Mucosa of stomach (tissue), 1 donor: ENCODE measurements around the gene SCLT1.

Source experiments
- H3K27me3 ChIP-seq: one replicate; pipeline ENCODE4 v1.7.0; 2013; ENCODE audit warnings: mild to moderate bottlenecking, low read length; ENCODE audit not compliant: control insufficient read depth, insufficient read depth
- H3K36me3 ChIP-seq: one replicate; pipeline ENCODE4 v1.7.0; 2013; ENCODE audit warnings: low read length; ENCODE audit not compliant: control insufficient read depth, insufficient read depth
- H3K4me1 ChIP-seq: one replicate; pipeline ENCODE4 v1.7.0; 2013; ENCODE audit warnings: mild to moderate bottlenecking, low read length; ENCODE audit not compliant: control insufficient read depth, insufficient read depth
- H3K4me3 ChIP-seq: one replicate; pipeline ENCODE4 v1.7.0; 2013; ENCODE audit warnings: low read length
- H3K9ac ChIP-seq: one replicate; pipeline ENCODE4 v1.7.0; 2013; ENCODE audit warnings: mild to moderate bottlenecking, low read length, moderate library complexity
- H3K9me3 ChIP-seq: one replicate; pipeline ENCODE4 v1.7.0; 2013; ENCODE audit warnings: mild to moderate bottlenecking, low read length, moderate library complexity; ENCODE audit not compliant: control insufficient read depth
- donor health status: Pancreatic carcinoma.

Gene SCLT1

DNA sequence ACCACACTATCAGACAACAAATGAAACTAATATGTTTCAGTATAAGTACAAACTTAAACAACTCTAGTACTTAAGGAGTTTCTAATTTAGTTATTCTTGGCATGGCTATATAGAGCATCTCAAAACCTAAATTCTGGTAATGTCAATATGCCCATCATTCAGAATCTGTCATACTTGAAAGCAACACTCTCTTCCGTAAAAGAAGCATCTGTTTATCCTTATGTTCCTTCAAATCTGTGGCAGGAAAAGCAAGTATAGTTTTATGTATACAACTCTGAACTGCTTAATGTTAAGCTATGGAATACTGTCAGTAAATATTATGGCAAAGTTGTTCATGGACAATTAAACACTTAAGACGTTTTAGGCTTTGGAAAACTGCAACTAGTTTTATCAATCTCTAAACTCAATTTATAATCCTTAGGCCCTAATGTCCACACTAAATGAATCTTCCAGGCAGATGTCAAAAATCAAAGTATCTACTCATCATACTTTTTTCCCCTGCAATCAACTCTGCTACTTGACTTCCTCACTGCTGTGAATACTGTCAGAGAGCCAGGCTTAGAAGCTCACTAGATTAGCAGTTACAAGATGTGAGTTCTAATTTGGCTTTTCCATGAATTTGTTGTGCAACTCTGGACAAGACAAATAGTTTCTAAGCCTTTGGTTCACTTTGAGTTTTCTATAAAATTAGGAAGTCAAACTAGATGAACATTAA lies 109.4 kb downstream of the SCLT1 start:
- Histone ChIP-seq H3K9me3 (no peaks in the 10 kb centered on the region), H3K36me3 (no peaks in the 10 kb centered on the region), H3K4me3 (no peak overlapping the region), H3K4me1 (no peaks in the 10 kb centered on the region), H3K27me3 (no peaks in the 10 kb centered on the region), H3K9ac (no peak overlapping the region)

DNA sequence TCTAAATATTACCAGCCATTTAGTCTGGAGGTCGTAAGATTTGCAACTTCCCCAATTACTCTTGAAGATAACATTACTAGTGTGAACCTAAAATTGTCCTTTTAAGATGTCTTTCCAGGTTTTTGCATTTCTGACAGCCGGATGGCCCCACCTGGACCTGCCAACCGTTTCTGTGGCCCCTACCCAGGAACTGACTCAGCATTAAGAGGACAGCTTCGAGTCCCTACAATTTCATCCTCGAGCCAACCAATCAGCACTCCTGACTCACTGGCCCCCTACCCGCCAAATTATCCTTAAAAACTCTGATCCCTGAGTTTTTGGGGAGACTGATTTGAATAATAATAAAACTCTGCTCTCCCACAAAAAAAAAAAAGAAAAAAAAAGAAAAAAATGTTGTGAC lies 112.0 kb downstream of the SCLT1 start:
- Histone ChIP-seq H3K4me3 (no peak overlapping the region), H3K36me3 (no peaks in the 10 kb centered on the region), H3K27me3 (no peaks in the 10 kb centered on the region), H3K9me3 (no peaks in the 10 kb centered on the region), H3K4me1 (no peaks in the 10 kb centered on the region), H3K9ac (no peak overlapping the region)

DNA sequence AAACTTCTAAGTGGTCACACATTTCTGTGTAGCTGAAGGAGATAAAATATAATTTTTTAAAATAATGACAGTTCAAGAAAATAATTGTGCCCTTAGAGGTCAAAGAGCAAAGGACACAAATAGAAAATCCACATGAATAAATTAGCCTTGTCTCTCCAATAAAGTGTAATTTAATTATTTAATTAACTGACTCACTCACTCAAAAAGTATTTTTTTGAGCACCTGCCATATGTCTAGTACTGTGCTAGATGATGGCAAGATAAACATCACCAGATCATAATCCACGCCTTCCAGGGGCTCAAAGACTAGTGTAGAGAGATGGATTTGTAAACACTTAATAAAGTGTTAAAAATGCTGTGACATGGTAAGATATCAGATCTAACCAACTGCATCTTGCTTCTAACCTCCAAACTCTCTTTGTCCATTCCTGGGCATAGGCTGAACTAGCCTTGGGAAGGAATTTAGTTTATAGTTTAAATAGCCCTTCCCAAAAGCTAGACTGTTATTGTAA lies 112.5 kb downstream of the SCLT1 start:
- H3K4me3 ChIP-seq, result no peak overlapping the region
- no peaks in the 10 kb centered on the region for H3K36me3 ChIP-seq
- H3K27me3 ChIP-seq, result no peaks in the 10 kb centered on the region
- no peaks in the 10 kb centered on the region for H3K4me1 ChIP-seq
- no peak overlapping the region for H3K9ac ChIP-seq
- no peaks in the 10 kb centered on the region for H3K9me3 ChIP-seq

DNA sequence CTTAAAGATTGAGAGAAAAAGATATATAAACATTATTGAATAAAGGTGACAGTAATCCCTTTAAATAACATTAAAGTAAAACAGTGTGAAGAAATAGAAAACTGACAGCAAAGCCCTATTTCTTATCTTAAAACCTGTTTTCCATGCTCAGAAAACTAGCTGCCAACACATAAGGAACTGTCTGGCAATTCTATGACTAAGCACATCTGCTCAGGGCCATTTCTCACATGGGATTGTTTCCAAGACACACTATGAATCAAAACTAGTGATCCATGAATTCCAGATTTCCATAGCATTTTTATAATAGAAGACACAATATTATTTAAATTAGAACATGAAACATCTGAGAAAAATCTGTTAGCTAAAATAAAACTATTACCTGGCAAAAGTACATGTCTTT lies 113.4 kb downstream of the SCLT1 start:
- no peaks in the 10 kb centered on the region for H3K27me3 ChIP-seq
- H3K9ac ChIP-seq, result no peak overlapping the region
- no peaks in the 10 kb centered on the region for H3K9me3 ChIP-seq
- H3K4me3 ChIP-seq, result no peak overlapping the region
- no peaks in the 10 kb centered on the region for H3K36me3 ChIP-seq
- no peaks in the 10 kb centered on the region for H3K4me1 ChIP-seq

DNA sequence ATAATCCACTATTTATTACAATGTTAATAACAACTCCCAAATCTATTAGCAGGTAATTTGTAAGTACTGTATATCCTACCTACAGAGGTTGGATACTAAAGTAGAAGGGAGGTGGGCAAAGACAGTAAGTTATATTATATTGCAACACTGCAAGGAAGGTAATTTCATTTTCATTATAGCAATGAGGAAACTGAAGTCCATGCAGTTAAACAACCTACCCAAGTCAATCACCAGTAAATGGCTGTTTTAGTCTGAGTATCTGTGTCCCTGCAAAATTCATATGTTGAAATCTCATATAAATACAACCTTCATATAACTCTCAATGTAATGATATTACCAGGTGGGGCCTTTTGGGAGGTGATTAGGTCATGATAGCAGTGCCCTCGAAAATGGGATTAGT lies 114.4 kb downstream of the SCLT1 start:
- no peak overlapping the region for H3K9ac ChIP-seq
- no peaks in the 10 kb centered on the region for H3K9me3 ChIP-seq
- no peaks in the 10 kb centered on the region for H3K27me3 ChIP-seq
- no peaks in the 10 kb centered on the region for H3K36me3 ChIP-seq
- no peaks in the 10 kb centered on the region for H3K4me1 ChIP-seq
- no peak overlapping the region for H3K4me3 ChIP-seq

DNA sequence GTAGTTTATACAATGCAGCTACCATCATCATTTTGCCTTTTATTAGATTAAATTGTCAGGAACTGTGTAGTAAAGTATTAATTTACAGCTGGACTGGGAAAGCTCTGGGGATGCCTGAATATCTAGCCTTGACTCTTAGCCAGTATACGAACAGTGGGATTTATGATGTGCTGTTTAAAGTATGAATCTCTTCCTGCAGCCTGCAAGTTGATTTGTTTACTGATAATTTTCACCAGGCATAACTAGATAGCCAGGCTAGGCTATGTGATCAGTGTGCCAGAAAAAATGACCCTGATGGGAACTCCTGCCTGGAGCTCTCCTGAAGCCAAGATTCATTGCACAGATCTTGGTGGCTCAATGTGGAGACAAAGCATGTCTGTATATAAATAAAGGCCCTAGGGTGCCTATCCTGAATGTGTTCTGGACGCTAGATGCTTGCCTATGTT lies 119.2 kb downstream of the SCLT1 start:
- Histone ChIP-seq H3K9me3 (no peaks in the 10 kb centered on the region), H3K36me3 (no peaks in the 10 kb centered on the region), H3K4me3 (no peak overlapping the region), H3K27me3 (no peaks in the 10 kb centered on the region), H3K9ac (no peak overlapping the region), H3K4me1 (no peaks in the 10 kb centered on the region)

DNA sequence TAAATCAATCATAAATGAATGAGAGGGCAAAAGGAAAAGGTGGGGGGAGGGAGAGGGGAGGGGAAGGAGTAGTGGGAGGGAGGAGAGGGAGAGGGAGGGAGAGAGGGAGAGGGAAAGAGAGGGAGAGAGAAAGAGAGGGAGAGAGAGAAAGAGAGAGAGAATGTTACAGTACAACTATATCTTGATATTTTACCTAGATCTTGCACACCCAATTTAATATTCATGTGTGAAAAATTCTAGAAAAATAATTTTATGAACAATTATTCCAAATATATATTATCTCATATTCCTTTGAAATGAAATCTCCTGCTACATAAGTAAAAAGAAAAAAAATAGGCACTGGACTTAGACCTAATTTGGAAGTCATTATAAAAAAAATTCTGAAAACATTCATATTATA lies 120.0 kb downstream of the SCLT1 start:
- H3K9ac ChIP-seq, result no peak overlapping the region
- H3K27me3 ChIP-seq, result no peaks in the 10 kb centered on the region
- H3K36me3 ChIP-seq, result no peaks in the 10 kb centered on the region
- H3K4me3 ChIP-seq, result no peak overlapping the region
- H3K4me1 ChIP-seq, result no peaks in the 10 kb centered on the region
- H3K9me3 ChIP-seq, result no peaks in the 10 kb centered on the region

DNA sequence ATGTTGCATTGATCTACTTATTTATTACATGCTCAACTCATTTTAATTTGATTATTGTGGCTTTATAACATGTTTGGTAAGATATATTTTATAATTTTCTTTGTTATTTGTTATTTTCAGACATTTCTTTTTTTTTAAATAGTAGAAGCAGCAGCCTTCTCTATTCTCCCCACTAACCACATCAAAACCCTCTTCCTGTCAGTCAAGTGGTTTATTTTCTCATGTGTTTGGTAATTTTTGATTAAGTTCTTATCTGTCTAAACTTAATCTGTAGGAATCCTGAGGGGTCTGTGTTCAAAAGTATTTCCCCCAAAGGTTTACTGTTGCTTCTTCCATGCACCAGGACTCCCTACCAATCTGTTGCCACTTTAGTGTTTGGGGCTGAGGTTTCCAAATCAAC lies 131.9 kb downstream of the SCLT1 start:
- no peak overlapping the region for H3K4me3 ChIP-seq
- no peak overlapping the region for H3K9ac ChIP-seq
- H3K9me3 ChIP-seq, result no peaks in the 10 kb centered on the region
- no peaks in the 10 kb centered on the region for H3K4me1 ChIP-seq
- H3K36me3 ChIP-seq, result no peaks in the 10 kb centered on the region
- H3K27me3 ChIP-seq, result no peaks in the 10 kb centered on the region

DNA sequence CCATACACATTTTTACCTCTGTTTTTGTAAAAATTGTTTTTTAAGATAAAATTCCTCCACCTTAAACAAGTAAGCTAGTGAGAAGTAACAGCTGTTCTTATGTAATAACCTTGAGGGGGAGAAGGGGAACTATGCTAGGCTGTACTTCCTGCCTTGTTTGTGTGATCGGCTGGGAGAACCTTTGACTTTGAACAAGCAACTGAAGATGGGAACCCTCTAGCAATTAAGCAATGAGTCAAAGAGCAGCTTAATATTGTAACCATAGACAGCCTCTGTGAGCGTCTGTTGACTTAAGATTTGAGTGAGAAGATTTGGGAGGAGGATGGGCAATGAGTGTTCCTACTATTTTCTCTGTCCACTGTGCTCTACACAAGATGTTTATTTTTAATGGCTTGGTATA lies 135.1 kb downstream of the SCLT1 start:
- H3K27me3 ChIP-seq, result no peaks in the 10 kb centered on the region
- no peak overlapping the region for H3K9ac ChIP-seq
- H3K36me3 ChIP-seq, result no peaks in the 10 kb centered on the region
- no peak overlapping the region for H3K4me3 ChIP-seq
- H3K4me1 ChIP-seq, result no peaks in the 10 kb centered on the region
- no peaks in the 10 kb centered on the region for H3K9me3 ChIP-seq

DNA sequence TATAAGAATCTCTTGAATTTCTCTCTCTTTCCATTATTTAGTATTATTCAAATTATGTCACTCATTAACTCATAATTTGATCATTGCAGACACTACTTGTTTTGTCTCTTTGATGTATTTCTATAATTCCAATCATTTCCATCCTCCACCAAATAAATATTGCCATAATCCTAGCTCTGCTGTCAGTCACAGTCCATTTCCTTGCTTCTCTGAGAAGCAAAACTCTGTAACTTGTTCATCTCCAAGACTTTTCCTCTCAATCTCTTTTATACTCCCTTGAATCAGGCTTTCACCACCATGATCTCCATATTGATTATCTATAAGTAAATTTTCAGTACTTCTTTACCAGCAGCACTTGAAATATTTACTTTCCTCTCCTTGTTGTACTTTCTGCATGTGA lies 135.9 kb downstream of the SCLT1 start:
- no peaks in the 10 kb centered on the region for H3K9me3 ChIP-seq
- no peaks in the 10 kb centered on the region for H3K36me3 ChIP-seq
- H3K27me3 ChIP-seq, result no peaks in the 10 kb centered on the region
- H3K4me3 ChIP-seq, result no peak overlapping the region
- no peaks in the 10 kb centered on the region for H3K4me1 ChIP-seq
- no peak overlapping the region for H3K9ac ChIP-seq

DNA sequence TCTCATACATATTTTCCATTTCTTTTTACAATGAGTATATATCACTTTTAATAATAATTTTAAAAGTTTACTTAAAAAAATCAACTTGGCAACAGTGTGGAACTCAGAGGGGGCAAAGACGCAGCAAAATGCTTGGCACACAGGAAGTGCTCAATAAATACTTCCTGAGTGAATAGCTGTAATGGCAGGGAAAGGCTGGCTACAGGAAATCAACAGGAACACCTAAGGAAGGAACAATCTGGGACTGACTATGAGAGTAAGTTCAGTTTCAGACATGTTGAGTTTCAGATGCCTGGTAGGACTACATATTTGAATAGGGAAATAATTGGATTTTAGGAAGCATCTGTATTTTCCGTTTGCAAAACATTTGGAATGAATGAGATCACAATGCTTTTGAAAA lies 137.6 kb downstream of the SCLT1 start:
- Histone ChIP-seq H3K36me3 (no peaks in the 10 kb centered on the region), H3K27me3 (no peaks in the 10 kb centered on the region), H3K4me1 (no peaks in the 10 kb centered on the region), H3K9ac (no peak overlapping the region), H3K9me3 (no peaks in the 10 kb centered on the region), H3K4me3 (no peak overlapping the region)

DNA sequence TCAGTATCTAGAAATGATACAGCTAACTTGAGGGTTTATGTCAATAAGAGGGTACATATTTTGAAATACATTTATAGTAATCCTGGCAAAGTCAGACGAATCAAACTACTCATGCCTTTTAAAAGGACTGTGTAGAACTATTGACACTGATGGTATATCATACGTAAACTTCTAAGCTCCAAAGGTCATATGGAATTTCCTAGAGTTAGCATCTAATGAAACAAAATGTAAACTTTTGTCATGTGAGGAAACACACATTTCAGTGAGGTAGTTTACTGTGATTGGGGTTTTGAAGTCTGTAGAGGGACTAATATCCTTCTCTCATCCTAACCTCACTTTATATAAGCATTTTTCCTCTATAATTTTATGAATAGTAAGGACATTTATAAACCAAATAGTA lies 138.4 kb downstream of the SCLT1 start:
- no peak overlapping the region for H3K4me3 ChIP-seq
- no peaks in the 10 kb centered on the region for H3K4me1 ChIP-seq
- no peaks in the 10 kb centered on the region for H3K9me3 ChIP-seq
- H3K9ac ChIP-seq, result no peak overlapping the region
- no peaks in the 10 kb centered on the region for H3K27me3 ChIP-seq
- H3K36me3 ChIP-seq, result no peaks in the 10 kb centered on the region

DNA sequence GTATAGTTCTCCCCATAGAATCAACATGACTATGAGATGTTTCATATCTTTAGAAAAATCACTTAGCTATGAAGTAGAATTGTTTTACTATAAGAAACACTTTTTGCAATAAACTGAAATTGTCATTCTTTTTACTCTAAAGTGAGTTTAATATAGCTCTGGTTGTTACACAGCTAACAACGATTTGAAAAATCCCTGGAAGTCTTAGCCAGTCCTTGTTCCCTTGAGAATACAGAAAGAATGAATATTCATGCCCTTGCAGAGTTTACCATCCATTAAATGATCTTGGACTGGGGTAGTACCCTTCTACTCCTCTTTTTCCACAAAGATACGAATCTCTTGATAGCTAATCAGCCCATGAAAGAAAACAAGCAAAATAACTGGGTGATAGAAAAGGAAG lies 142.0 kb downstream of the SCLT1 start:
- Histone ChIP-seq H3K36me3 (no peaks in the 10 kb centered on the region), H3K4me1 (no peaks in the 10 kb centered on the region), H3K9ac (no peak overlapping the region), H3K27me3 (no peaks in the 10 kb centered on the region), H3K9me3 (no peaks in the 10 kb centered on the region), H3K4me3 (no peak overlapping the region)
